WTC11 (cell line): ENCODE data around the gene PPFIBP1. TPM values are rescaled to one million over a fixed set of nuclear protein-coding genes. Genes with fewer than 3 reads are reported as not detected.

Experiments used
- ATAC-seq: fragments of 200-7000 bp; cut with Tn5 transposase; 2 replicates; pipeline ENCODE4 v1.10.0; 2021; ENCODE audit warnings: mild to moderate bottlenecking, moderate library complexity
- CTCF ChIA-PET: fragments of 300-600 bp; sonication (Branson Sonifier 250); formaldehyde crosslinking; loops from one replicate; lab custom pipeline; 2021; ENCODE audit warnings: antibody characterized with exemption; lab: Charles Lee
- POLR2A ChIA-PET: fragments of 350-600 bp; sonication (Branson Sonifier 250); formaldehyde crosslinking; loops from one replicate; lab custom pipeline; 2021; ENCODE audit warnings: antibody characterized with exemption; lab: Charles Lee
- DNase-seq: peaks from one replicate; pipeline ENCODE4 v3.0.0; 2021; ENCODE audit warnings: low spot score
- H3K27ac Mint-ChIP-seq: 2 replicates; pipeline ENCODE4 v1.8.0; 2021; ENCODE audit warnings: mixed read lengths
- H3K27me3 Mint-ChIP-seq: 2 replicates; pipeline ENCODE4 v1.8.0; 2021; ENCODE audit warnings: low read depth, mild to moderate bottlenecking, moderate library complexity, mixed read lengths
- H3K36me3 Mint-ChIP-seq: 2 replicates; pipeline ENCODE4 v1.8.0; 2021; ENCODE audit warnings: mixed read lengths
- H3K4me1 Mint-ChIP-seq: 2 replicates; pipeline ENCODE4 v1.8.0; 2022; ENCODE audit warnings: mixed read lengths
- H3K4me3 Mint-ChIP-seq: 2 replicates; pipeline ENCODE4 v1.8.0; 2021; ENCODE audit warnings: mild to moderate bottlenecking, moderate library complexity, mixed read lengths
- H3K9me3 Mint-ChIP-seq: 2 replicates; pipeline ENCODE4 v1.8.0; 2021; ENCODE audit warnings: mixed read lengths
- ARID4B ChIP-seq: sonication (generic); formaldehyde crosslinking; IDR thresholded peaks from 2 replicates; pipeline ENCODE4 v1.8.0; 2023; ENCODE audit warnings: missing genetic modification reagents, mild to moderate bottlenecking, borderline replicate concordance
- ATF1 ChIP-seq: sonication (generic); formaldehyde crosslinking; IDR thresholded peaks from 2 replicates; pipeline ENCODE4 v1.8.1; 2023; ENCODE audit warnings: mild to moderate bottlenecking, moderate library complexity, missing genetic modification reagents
- CREM ChIP-seq: sonication (generic); formaldehyde crosslinking; IDR thresholded peaks from 2 replicates; pipeline ENCODE4 v1.8.1; 2022; ENCODE audit warnings: mild to moderate bottlenecking, missing genetic modification reagents, moderate library complexity
- CTCF ChIP-seq: fragments of 200-600 bp; IDR thresholded peaks from 2 replicates; pipeline ENCODE4 v1.8.0; 2022; ENCODE audit warnings: antibody characterized with exemption
- E2F1 ChIP-seq: sonication (generic); formaldehyde crosslinking; IDR thresholded peaks from 2 replicates; pipeline ENCODE4 v1.8.0; 2022; ENCODE audit warnings: mild to moderate bottlenecking, missing genetic modification reagents
- E2F4 ChIP-seq: sonication (generic); formaldehyde crosslinking; IDR thresholded peaks from 2 replicates; pipeline ENCODE4 v1.8.1; 2022; ENCODE audit warnings: low read depth, mild to moderate bottlenecking, moderate library complexity, missing genetic modification reagents, borderline replicate concordance
- ESRRA ChIP-seq: sonication (generic); formaldehyde crosslinking; IDR thresholded peaks from 2 replicates; pipeline ENCODE4 v1.8.1; 2022; ENCODE audit warnings: mild to moderate bottlenecking, missing genetic modification reagents, borderline replicate concordance
- FOXJ3 ChIP-seq: sonication (generic); formaldehyde crosslinking; IDR thresholded peaks from 2 replicates; pipeline ENCODE4 v1.9.0; 2021; ENCODE audit warnings: missing genetic modification reagents, mild to moderate bottlenecking, borderline replicate concordance
- FOXP1 ChIP-seq: sonication (generic); formaldehyde crosslinking; IDR thresholded peaks from 2 replicates; pipeline ENCODE4 v1.8.0; 2022; ENCODE audit warnings: missing genetic modification reagents, mild to moderate bottlenecking, moderate library complexity, borderline replicate concordance
- GABPB1 ChIP-seq: sonication (generic); formaldehyde crosslinking; IDR thresholded peaks from 2 replicates; pipeline ENCODE4 v1.8.1; 2023; ENCODE audit warnings: mild to moderate bottlenecking, missing genetic modification reagents
- NFE2L1 ChIP-seq: sonication (generic); formaldehyde crosslinking; IDR thresholded peaks from 2 replicates; pipeline ENCODE4 v1.8.1; 2023; ENCODE audit warnings: missing genetic modification reagents
- PRRX2 ChIP-seq: fragments of 250-450 bp; sonication (Bioruptor Pico); IDR thresholded peaks from 2 replicates; pipeline ENCODE4 v1.8.0; 2021; ENCODE audit warnings: mild to moderate bottlenecking
- ZNF121 ChIP-seq: sonication (generic); formaldehyde crosslinking; IDR thresholded peaks from 2 replicates; pipeline ENCODE4 v1.8.0; 2023; ENCODE audit warnings: missing genetic modification reagents
- ZNF138 ChIP-seq: sonication (generic); formaldehyde crosslinking; conservative IDR thresholded peaks from 2 replicates; pipeline ENCODE4 v1.8.1; 2022; ENCODE audit warnings: mild to moderate bottlenecking, moderate library complexity, missing genetic modification reagents
- ZNF532 ChIP-seq: fragments of 250-450 bp; sonication (Bioruptor Pico); IDR thresholded peaks from 2 replicates; pipeline ENCODE4 v1.9.0; 2021; ENCODE audit warnings: mild to moderate bottlenecking, borderline replicate concordance
- total RNA-seq: library from RNA; stranded (reverse); gene quantifications from 3 replicates; pipeline ENCODE4 v1.2.3, GENCODE V29; 2021
- TF ChIP-seq, protein P1 (sequence below): sonication (generic); formaldehyde crosslinking; IDR thresholded peaks from 2 replicates; pipeline ENCODE4 v1.8.0; 2022; ENCODE audit warnings: mild to moderate bottlenecking, missing genetic modification reagents
- TF ChIP-seq, protein P2 (sequence below): fragments of 250-450 bp; sonication (Bioruptor Pico); IDR thresholded peaks from 2 replicates; pipeline ENCODE4 v2.1.2; 2022; ENCODE audit warnings: mild to moderate bottlenecking, moderate library complexity
- TF ChIP-seq, protein P3 (sequence below): sonication (generic); formaldehyde crosslinking; IDR thresholded peaks from 2 replicates; pipeline ENCODE4 v1.8.0; 2023; ENCODE audit warnings: missing genetic modification reagents

The PPFIBP1 gene
- total RNA-seq, 1 experiment from 2014 or later = 27.7 TPM

DNA sequence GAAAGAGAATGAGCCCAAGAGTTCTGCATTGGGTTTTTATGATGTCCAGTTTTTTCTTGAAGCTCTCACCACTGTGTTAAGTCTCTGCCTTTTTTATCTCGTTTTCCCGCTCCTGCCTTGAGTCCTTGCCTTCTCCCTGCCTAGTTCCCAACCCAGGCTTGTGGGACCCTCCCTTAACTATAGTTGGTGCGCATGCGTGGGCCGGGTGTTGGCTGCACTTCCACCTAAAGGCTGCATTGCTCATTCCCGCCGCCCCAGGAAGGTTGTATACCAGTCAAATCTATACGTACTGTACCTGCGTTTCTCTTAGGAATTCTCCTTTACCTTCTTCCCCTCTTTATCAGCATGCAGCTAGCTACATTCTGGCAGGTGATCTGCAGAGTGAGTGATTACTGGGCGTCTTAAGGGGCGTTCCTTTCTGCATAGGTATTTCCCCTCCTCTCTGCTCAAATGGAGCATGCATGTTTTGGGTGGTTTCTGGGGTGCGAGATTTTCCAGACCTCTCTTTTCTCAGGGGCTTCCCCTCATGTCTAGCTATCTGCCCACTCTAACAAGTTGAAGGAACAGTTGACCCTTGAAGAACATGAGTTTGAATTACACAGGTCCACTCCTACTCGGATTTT is 165.7 kb downstream of the PPFIBP1 start (continued):
- TF ChIP-seq ARID4B (CRISPR knock-in tag) = no peak
- TF ChIP-seq FOXP1 (CRISPR knock-in tag) = no peak
- no peak for TF ChIP-seq CTCF
- TF ChIP-seq CREM = no peak
- TF ChIP-seq, protein P1, sequence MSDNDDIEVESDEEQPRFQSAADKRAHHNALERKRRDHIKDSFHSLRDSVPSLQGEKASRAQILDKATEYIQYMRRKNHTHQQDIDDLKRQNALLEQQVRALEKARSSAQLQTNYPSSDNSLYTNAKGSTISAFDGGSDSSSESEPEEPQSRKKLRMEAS = no peak
- TF ChIP-seq ESRRA (CRISPR knock-in tag) = no peak
- TF ChIP-seq ZNF138 = no peak
- TF ChIP-seq ZNF532 (CRISPR knock-in tag) = no peak
- TF ChIP-seq, protein P2, sequence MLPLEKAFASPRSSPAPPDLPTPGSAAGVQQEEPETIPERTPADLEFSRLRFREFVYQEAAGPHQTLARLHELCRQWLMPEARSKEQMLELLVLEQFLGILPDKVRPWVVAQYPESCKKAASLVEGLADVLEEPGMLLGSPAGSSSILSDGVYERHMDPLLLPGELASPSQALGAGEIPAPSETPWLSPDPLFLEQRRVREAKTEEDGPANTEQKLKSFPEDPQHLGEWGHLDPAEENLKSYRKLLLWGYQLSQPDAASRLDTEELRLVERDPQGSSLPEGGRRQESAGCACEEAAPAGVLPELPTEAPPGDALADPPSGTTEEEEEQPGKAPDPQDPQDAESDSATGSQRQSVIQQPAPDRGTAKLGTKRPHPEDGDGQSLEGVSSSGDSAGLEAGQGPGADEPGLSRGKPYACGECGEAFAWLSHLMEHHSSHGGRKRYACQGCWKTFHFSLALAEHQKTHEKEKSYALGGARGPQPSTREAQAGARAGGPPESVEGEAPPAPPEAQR (CRISPR knock-in tag) = no peak
- no peak for TF ChIP-seq E2F1 (CRISPR knock-in tag)
- TF ChIP-seq PRRX2 (CRISPR knock-in tag) = no peak

GRCh38 chr12:27693403-27693802 is 169.4 kb downstream of the PPFIBP1 start:
- H3K36me3 Mint-ChIP-seq = 0 out of 2 replicates have a peak, but pooled peaks cover 6% of the 10 kb centered on the region
- DNase-seq = no peak
- POLR2A ChIA-PET = no interaction called here
- TF ChIP-seq, protein P3, sequence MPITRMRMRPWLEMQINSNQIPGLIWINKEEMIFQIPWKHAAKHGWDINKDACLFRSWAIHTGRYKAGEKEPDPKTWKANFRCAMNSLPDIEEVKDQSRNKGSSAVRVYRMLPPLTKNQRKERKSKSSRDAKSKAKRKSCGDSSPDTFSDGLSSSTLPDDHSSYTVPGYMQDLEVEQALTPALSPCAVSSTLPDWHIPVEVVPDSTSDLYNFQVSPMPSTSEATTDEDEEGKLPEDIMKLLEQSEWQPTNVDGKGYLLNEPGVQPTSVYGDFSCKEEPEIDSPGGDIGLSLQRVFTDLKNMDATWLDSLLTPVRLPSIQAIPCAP (CRISPR knock-in tag) = no peak
- TF ChIP-seq E2F4 (CRISPR knock-in tag) (no peak), FOXJ3 (CRISPR knock-in tag) (no peak), GABPB1 (CRISPR knock-in tag) (no peak), ATF1 (CRISPR knock-in tag) (no peak), ZNF121 (CRISPR knock-in tag) (no peak), NFE2L1 (CRISPR knock-in tag) (no peak)
- TF ChIP-seq, all 79 proteins: peak for 0
- Mint-ChIP-seq H3K27me3 (no peaks in the 10 kb centered on the region), H3K9me3 (no peaks in the 10 kb centered on the region), H3K4me3 (no peak overlapping the region), H3K27ac (no peak overlapping the region), H3K4me1 (no peaks in the 10 kb centered on the region)
- CTCF ChIA-PET = no interaction called here
- no peak for ATAC-seq
